HepG2 (cell line): Measurements from ENCODE around the gene MYO7A. TPM values are rescaled to one million over a fixed set of nuclear protein-coding genes. Genes with fewer than 3 reads are reported as not detected.

Source experiments
- DNMT1 ChIP-seq: sonication (generic); formaldehyde crosslinking; IDR thresholded peaks from 2 replicates; pipeline ENCODE4 v1.5.1; 2020; ENCODE audit warnings: mild to moderate bottlenecking, missing genetic modification reagents
- ETV6 ChIP-seq: sonication (generic); formaldehyde crosslinking; conservative IDR thresholded peaks from 2 replicates; pipeline ENCODE4 v1.4.0; 2020; ENCODE audit warnings: missing genetic modification reagents
- PITX1 ChIP-seq: sonication (generic); formaldehyde crosslinking; IDR thresholded peaks from 2 replicates; pipeline ENCODE4 v1.5.1; 2020; ENCODE audit warnings: mild to moderate bottlenecking, missing genetic modification reagents
- SIN3A ChIP-seq: IDR thresholded peaks from 2 replicates; pipeline ENCODE4 v1.6.1; 2011; ENCODE audit warnings: low read depth, mild to moderate bottlenecking, control low read depth, low read length, borderline replicate concordance
- ZNF609 ChIP-seq: sonication (generic); formaldehyde crosslinking; IDR thresholded peaks from 2 replicates; pipeline ENCODE4 v1.4.0; 2020; ENCODE audit warnings: mild to moderate bottlenecking, missing genetic modification reagents, borderline replicate concordance
- ZNF687 ChIP-seq: sonication (generic); formaldehyde crosslinking; IDR thresholded peaks from 2 replicates; pipeline ENCODE4 v1.5.1; 2020; ENCODE audit warnings: mild to moderate bottlenecking, missing genetic modification reagents, moderate library complexity
- ZNF768 ChIP-seq: sonication (generic); formaldehyde crosslinking; IDR thresholded peaks from 2 replicates; pipeline ENCODE4 v1.4.0; 2020; ENCODE audit warnings: missing genetic modification reagents
- polyA plus RNA-seq, 8 experiments: library from polyadenylated mRNA; depleted of rRNA in 3 of 8; stranded (reverse) in 7 of 8; unstranded in 1 of 8; fragments of >200 nt; fragmentation: Illumina TruSeq in 4 of 8; extraction: Trizol in 4 of 8; gene quantifications; 2 replicates each; pipeline versions ENCODE4 v1.2.1 to v1.2.3, GENCODE V29; 2011 to 2016; ENCODE audit warnings: low read depth in 4 of 8, missing spikeins in 1 of 8, mixed read lengths in 1 of 8; ENCODE audit not compliant: insufficient read depth in 1 of 8
- total RNA-seq, 5 experiments: library from RNA; depleted of rRNA; stranded (reverse); fragments of >200 nt; fragmentation: Illumina TruSeq; extraction: Trizol; gene quantifications; 2 replicates each; pipeline ENCODE4 v1.2.3, GENCODE V29; 2016; ENCODE audit warnings: low read depth in 1 of 5

MYO7A gene
- total and polyA plus RNA-seq, 2 of the 13 experiments (the other 11 are each of a cell fraction or from before 2014, with no cell fraction given) = 7.5 to 10.0 TPM

GRCh38 chr11:77082838-77083565 is 45.0 kb upstream of the MYO7A start (continued):
- TF ChIP-seq ZNF687 (CRISPR knock-in tag) (peak; percentile 12; the same call in 1 of the 2 replicates), DNMT1 (CRISPR knock-in tag) (no peak), PITX1 (CRISPR knock-in tag) (0 out of 2 replicates have a peak, but pooled peaks have one; percentile 29), ETV6 (CRISPR knock-in tag) (no peak), SIN3A (no peak), ZNF768 (CRISPR knock-in tag) (peak; percentile 96), ZNF609 (CRISPR knock-in tag) (no peak)
